Measurements from ENCODE around the gene NSMCE3.

- TF ChIP-seq RCOR1 (IDR thresholded peaks at IDR 0.05; ENCODE audit: borderline replicate concordance in 1 of 2, low read depth in 2 of 2, low read length in 2 of 2) (no peak), POLR2A (conservative IDR thresholded peaks at IDR 0.05) (no peak), E2F4 (CRISPR knock-in tag; IDR thresholded peaks at IDR 0.05; ENCODE audit: low read depth) (no peak), CTCF (IDR thresholded peaks at IDR 0.05 in 2 of 3, conservative IDR thresholded peaks at IDR 0.05 in 1 of 3; ENCODE audit: insufficient read depth in 2 of 3, low read depth in 1 of 3, low read length in 3 of 3) (no peak)
These were observed 38.7 kb upstream of the NSMCE3 start for GRCh38 chr15:29308299-29308698.

Measured in K562 (cell line).